Epidermal melanocyte (primary cell): Measurements from ENCODE around the gene MTUS2.

Experiments used
- DNase-seq: peaks from one replicate; pipeline ENCODE4 v3.0.0; 2011; ENCODE audit warnings: low spot score; ENCODE audit not compliant: insufficient read length

The MTUS2 gene

GRCh38 chr13:29501674-29502073, 681.5 kb downstream of the MTUS2 start:
- no peak for DNase-seq

DNA sequence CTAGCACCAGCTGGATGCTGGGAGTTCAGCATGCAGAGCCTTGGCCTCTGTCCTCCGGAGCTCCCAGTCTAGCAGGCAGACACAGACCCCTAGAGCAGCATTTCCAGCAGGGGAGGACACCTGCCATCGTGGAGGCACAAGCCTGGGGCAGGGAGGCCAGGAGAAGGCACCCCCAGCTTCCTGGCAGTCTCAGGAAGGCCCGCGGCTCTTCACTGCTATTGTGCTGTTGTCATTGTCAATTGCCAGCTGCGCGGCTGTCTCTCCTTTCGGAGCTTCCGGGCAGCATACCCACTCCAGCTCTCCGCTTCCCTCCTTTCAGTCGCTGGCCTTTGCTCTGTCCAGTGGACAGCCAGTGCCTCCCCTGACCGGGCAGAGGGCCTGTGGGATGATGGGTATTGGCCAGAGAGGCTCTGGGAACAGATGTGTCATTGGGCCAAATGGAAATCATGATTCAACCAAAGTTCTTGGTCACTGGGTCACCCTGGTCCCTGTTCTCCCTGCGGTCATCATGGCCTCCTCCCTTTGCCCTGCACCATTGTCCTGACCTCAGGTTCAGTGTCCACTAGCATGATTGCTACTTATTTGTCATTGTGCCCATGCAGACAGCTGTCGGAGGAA, 682.4 kb downstream of the MTUS2 start:
- no peak for DNase-seq

GRCh38 chr13:29503041-29503837, 683.1 kb downstream of the MTUS2 start:
- no peak for DNase-seq

GRCh38 chr13:29504691-29505090, 684.6 kb downstream of the MTUS2 start:
- no peak for DNase-seq

- no peak for DNase-seq
Observed at GRCh38 chr13:29505511-29505910, 685.4 kb downstream of the MTUS2 start.

GRCh38 chr13:29505950-29506349, 685.8 kb downstream of the MTUS2 start:
- DNase-seq = no peak

DNA sequence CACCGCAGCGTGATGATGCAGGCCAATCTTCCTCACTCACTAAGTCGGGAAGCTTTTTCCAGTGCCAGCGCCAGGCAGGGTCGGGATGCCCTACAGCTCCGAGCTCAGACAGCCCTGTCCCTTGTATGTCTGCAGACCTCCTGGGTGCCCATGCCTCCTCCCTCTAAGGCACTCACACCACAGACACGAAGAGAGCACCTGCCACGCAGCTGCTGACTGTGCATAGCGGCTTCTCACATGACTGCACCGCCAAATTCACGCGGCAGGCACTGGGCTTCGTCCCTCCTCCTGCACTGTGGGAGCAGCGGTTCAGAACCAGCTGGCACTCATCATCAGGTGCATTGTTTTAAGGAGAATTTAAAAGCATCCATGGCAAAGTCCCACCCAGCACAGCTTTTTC, 687.2 kb downstream of the MTUS2 start:
- DNase-seq = no peak

DNA sequence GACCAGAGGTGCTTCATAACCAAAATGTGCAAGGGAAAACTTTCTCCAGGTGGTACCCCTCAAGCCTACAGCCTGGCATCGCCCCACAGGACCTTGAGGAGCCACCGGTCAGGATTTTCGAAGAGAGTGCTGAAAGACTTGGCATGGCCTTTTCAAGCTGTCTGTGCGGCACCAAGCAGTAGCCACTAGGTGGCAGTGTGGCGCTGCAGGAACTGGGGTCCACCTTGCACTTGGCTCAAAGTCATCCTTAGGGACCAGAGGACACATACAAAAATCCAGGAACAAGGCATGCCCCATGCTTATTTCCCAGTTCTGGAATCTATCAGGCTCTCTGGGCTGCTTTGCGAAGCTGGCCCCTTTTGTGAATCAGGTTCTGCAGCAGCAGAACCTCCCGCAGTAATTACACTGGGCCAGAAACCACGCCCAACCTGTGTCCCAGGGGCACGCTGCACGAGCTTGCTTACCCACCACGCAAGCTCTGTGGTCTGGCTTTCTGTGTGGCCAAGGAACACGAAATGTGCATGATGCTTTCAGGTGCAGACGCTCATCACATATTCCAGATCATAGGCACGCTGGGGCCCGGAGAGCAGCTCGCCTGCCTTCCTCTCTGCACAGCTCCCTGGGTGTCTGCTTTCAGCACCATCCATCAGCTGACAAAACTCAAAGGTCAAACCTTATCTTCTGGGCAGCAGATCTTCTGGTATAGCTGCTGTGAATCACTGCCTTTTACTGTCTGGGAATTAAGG, 688.2 kb downstream of the MTUS2 start:
- peak; percentile 93 for DNase-seq

GRCh38 chr13:29508876-29509252, 688.7 kb downstream of the MTUS2 start:
- no peak for DNase-seq

DNA sequence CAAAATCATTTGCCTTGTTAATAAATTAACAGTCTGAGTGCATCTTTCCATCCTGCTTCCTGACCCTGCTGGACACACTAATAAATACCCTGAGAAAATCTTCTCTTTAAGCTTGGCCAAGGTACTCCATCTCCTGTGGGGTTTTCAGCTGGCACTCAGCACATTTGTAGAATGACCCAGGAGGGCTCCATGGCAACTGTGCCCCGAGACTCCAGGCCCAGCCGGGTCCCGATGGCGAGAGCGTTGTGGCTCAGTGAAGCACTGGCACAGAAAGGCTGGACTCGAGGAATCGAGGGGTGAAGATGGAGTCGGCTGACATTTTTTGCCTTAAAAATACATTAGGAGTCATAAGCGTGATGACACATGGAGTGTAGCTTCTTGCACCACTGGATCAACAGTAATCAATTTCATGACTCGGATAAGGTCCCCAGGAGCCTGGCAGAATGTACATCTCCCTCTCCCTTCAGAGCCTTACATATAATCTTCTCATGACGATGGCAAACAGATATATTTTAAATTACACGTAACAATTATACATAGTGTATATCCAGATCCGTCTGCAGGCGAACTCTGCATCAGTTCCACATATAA, 690.0 kb downstream of the MTUS2 start:
- DNase-seq = no peak

DNA sequence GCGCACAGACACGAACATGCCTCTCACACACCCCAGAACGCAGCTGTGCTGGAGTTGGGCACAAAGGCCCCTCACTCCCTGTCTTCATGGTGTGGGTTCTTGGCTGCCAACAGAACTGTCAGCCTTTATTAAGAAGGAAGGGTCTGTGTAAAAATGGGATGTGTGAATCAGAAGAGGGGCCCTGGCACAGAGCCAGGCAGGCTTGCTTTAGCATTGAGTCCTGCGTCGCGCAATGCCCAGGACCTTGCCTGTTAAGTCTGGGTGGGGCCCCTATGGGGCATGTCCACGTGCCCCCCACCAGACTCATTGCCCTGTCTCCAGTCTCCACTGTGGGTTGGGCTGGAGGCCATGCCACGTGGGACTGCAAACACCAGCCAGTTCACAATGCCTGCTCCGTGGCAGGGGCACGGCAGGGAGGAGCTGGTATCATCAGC, 690.5 kb downstream of the MTUS2 start:
- DNase-seq = no peak

GRCh38 chr13:29511106-29511796, 691.1 kb downstream of the MTUS2 start:
- no peak for DNase-seq

GRCh38 chr13:29511980-29512379, 691.8 kb downstream of the MTUS2 start:
- no peak for DNase-seq

GRCh38 chr13:29513002-29513980, 693.2 kb downstream of the MTUS2 start:
- DNase-seq = no peak

DNA sequence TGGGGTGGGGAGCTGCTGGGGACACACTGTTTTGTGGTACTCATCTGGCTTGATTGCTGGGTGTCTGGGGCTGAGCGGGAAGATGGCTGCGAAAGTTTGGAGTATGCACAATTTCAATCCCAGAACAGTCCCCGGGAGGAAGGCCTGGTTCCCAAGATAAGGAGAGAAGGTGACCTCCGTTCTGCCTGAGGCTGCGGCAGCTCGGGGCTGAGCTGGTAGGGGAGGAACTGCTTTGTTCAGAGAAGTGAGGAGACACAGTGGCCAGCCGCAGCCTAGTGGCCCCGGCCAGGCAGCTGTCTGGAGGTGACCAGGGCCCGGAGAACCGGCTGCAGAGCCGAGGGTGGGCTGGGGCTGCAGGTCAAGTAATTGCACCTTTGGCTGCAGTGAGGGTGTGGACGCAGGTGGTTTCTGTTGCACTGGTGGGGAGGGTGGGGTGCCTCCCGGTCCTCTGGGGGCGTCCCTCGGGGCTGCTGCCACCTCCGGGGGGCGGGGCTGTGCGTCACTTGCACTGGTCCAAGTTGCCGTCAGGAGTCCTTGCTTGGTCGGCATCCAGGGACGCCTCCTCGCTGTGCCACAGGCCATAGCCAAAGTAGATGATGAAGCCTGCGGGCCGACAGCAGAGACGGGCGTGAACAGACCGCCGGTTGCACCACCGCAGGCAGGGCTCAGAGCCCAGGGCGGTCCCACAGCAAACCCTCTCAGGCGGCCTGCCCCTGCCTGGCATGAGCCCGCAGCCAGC, 694.0 kb downstream of the MTUS2 start:
- DNase-seq = no peak

- no peak for DNase-seq
Observed at GRCh38 chr13:29514720-29515310, 694.7 kb downstream of the MTUS2 start.

- no peak for DNase-seq
Observed at GRCh38 chr13:29515372-29515771, 695.2 kb downstream of the MTUS2 start.

GRCh38 chr13:29516012-29516411, 695.9 kb downstream of the MTUS2 start:
- DNase-seq = no peak

- no peak for DNase-seq
Observed at GRCh38 chr13:29516880-29517279, 696.7 kb downstream of the MTUS2 start.
